ENCODE measurements around the gene ZDHHC18.
A peak's percentile ranks its signal among the peaks of the same experiment; 100 is the strongest.

ZDHHC18 gene, protein sequence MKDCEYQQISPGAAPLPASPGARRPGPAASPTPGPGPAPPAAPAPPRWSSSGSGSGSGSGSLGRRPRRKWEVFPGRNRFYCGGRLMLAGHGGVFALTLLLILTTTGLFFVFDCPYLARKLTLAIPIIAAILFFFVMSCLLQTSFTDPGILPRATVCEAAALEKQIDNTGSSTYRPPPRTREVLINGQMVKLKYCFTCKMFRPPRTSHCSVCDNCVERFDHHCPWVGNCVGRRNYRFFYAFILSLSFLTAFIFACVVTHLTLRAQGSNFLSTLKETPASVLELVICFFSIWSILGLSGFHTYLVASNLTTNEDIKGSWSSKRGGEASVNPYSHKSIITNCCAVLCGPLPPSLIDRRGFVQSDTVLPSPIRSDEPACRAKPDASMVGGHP

DNA sequence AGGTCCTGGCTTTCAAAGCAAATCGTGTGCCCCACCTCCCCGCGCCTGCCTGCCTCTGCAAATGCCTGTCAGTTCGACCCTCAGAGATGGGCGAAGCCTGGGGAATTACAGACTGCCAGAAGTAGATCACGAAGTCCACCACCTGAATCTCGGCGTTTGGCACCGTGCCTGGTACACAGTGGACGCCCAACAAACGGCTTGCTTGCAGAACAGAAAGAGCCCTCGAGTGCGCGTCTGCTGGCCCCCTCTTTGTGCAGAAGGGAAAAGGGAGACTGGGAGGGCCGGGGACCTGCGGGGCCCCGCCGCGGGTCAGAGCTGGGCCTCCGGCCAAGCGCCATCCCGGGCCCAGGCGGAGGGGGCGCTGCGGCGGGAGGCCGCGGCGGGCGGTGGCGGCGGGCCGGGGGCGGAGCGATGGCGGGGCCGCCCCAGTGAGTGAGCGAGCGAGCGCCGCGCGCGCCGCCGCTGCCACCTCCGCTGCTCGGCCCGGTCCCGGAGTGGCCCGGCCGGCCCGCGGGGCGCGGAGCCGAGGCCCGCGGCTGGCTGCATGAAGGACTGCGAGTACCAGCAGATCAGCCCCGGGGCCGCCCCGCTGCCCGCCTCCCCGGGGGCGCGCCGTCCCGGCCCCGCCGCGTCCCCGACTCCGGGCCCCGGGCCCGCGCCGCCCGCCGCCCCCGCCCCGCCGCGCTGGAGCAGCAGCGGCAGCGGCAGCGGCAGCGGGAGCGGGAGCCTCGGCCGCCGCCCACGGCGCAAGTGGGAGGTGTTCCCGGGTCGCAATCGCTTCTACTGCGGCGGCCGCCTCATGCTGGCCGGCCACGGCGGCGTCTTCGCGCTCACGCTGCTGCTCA, at the start of gene ZDHHC18:
TSS of gene ZDHHC18 (plus strand) at position 428 of the 845 bp plus-strand sequence. CDS start at position 545, 117 bp downstream.
- peak; percentile 54 for DNase-seq

DNA sequence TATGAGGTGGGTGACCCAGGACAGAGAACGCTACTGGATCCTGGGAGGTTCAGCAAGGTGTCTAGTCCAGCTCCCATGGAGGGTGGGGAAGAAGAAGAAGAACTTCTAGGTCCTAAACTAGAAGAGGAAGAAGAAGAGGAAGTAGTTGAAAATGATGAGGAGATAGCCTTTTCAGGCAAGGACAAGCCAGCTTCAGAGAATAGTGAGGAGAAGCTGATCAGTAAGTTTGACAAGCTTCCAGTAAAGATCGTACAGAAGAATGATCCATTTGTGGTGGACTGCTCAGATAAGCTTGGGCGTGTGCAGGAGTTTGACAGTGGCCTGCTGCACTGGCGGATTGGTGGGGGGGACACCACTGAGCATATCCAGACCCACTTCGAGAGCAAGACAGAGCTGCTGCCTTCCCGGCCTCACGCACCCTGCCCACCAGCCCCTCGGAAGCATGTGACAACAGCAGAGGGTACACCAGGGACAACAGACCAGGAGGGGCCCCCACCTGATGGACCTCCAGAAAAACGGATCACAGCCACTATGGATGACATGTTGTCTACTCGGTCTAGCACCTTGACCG, 47.3 kb upstream of the ZDHHC18 start:
- DNase-seq = no peak

DNA sequence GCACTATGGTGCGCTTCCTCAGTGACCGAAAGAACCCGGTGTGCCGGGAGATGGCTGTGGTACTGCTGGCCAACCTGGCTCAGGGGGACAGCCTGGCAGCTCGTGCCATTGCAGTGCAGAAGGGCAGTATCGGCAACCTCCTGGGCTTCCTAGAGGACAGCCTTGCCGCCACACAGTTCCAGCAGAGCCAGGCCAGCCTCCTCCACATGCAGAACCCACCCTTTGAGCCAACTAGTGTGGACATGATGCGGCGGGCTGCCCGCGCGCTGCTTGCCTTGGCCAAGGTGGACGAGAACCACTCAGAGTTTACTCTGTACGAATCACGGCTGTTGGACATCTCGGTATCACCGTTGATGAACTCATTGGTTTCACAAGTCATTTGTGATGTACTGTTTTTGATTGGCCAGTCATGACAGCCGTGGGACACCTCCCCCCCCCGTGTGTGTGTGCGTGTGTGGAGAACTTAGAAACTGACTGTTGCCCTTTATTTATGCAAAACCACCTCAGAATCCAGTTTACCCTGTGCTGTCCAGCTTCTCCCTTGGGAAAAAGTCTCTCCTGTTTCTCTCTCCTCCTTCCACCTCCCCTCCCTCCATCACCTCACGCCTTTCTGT, 46.0 kb upstream of the ZDHHC18 start:
- DNase-seq = no peak

DNA sequence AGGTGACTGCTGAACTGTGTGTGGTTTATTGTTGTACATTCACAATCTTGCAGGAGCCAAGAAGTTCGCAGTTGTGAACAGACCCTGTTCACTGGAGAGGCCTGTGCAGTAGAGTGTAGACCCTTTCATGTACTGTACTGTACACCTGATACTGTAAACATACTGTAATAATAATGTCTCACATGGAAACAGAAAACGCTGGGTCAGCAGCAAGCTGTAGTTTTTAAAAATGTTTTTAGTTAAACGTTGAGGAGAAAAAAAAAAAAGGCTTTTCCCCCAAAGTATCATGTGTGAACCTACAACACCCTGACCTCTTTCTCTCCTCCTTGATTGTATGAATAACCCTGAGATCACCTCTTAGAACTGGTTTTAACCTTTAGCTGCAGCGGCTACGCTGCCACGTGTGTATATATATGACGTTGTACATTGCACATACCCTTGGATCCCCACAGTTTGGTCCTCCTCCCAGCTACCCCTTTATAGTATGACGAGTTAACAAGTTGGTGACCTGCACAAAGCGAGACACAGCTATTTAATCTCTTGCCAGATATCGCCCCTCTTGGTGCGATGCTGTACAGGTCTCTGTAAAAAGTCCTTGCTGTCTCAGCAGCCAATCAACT, 45.2 kb upstream of the ZDHHC18 start:
- DNase-seq = no peak

DNA sequence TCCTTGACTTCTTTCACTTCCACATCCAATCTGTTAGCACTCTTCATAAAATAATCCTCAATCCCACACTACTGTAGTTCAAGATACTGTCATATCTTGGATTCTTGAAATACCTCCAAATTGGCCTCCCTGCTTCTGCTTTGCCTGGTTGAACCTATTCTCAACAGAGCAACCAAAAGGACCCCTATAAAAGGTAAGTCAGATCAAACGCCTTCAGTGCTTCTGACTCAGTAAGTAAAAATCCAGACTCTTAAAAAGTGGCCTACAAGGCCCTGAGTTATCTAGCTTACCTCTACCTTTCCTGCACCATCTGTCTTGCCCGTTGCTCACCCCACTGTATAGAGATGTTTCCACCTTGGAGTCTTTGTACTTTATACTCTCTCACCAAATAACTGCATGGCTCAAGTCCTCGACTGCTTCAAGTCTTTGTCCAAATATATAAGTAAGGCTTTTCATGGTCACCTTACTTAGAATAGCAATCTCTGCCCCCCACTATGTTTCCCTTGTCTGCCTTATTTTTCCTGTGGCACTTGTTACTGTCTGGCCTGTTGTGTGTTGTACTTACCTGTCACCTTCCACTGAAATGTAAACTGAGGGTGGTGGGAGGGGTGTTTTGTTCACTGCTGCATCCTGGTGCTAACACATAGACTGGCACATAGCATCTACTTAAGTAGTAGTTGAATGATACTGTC, 43.8 kb upstream of the ZDHHC18 start:
- DNase-seq = no peak

DNA sequence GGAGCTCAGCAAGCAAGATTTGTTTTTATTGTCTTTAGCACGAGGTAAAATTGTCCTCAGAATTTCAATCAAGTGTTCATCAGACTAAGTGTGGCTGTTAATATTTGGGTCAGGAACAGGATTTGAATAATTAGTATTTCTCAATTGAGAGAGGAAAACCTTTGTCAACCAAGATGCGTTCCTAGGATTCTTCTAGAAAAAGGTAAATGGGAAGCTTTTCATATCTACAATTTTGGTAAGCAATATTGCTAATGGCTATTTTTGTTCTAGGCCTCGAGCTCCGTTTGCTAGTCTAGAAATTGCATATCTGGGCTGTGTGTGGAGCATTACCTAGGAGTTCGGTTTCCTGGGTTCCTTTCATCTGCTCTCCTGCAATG, 42.9 kb upstream of the ZDHHC18 start:
- no peak for DNase-seq

DNA sequence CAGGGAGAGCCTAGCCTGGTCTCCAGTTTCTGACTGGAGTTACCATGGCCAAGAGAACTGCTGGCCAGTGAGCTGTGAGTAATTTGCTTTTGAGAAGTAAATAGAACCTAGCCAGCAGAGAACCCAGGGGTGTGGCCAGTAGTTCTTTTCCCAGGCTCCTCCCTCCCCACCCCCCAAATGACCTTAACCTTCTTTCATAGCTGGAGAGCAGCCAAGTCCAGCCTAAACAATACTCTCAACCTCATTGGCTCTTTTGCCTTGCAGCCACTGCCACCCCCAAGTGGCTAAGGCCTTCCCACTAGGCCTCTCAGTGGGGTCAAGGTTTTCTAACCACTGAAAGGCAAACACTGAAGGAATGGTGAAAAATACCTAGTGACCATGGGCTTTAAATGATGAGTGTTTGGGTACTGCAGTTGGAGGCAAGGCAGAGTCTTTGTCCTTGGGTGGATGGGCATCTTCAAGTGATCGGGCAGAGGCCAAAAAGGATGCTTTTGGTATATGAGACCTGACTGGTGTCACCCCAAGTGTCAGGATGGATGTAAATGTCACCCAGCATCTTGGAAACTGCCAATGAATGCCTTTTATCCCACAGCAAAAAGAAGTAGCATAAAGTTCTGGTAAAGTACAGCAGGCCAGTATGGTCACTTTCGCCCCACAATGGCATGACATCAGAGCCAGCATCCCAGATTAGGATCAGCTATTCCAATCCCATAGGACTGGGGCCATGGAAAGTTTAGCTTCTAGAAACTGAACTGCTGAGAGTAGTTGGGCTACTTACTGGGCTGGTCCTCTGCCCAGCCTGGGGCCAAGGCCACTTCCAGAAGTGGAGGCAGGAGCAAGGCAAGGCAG, 42.2 kb upstream of the ZDHHC18 start:
- DNase-seq = no peak

DNA sequence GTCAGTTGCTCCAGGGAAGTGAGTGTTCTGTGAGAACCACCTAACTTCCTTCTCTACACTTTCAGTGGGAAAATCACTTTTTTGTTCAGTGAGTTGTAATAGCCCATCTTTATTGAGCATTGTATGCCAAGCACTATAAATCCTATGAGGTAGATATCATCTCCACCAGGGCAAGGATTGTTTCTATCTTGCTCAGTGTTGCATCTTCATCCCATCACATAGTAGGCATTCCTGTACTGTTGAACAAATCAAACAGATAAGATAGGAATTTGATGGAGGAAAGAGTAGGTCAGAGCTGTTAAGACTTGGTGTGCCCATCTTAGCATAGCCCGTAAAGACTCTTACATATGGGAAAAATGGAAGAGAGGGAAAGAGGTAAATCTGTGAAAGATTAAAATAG, 41.6 kb upstream of the ZDHHC18 start:
- no peak for DNase-seq

DNA sequence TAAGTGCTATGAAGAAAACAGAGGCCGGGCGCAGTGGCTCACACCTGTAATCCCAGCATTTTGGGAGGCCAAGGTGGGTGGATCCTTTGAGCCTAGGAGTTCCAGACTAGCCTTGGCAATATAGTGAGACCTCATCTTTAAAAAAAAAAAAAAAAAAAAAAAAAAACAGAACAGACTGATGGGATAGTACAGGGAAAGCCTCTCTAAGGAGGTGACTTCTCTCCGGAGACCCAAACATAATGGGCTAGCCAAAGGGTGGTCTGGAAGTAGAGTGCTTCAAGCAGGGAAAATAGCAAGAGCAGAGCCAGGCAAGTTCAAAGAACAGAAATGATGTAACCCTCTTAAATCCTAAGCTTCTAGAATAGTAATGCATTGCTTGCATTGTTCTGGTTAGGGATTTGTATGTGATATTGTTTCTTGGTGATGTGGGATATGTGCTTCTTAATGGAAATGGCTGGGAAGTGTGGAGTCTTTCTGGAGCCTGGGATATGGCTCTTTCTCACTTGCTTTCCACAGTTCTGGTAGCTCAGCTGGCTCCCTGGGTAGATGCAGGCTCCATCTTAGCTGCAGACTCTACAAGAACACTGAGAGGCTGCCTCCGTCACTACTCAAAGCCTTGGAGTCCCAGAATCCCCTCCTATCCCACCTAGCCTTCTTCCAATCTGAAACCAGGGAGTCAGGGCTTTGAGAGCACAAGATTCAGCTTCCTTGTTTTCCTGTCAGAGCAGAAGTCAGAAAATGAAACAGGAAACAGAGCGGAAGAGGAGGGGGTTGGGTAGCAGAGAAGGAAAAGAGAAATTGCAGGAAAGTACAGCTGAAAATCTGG, 40.7 kb upstream of the ZDHHC18 start:
- DNase-seq = no peak

DNA sequence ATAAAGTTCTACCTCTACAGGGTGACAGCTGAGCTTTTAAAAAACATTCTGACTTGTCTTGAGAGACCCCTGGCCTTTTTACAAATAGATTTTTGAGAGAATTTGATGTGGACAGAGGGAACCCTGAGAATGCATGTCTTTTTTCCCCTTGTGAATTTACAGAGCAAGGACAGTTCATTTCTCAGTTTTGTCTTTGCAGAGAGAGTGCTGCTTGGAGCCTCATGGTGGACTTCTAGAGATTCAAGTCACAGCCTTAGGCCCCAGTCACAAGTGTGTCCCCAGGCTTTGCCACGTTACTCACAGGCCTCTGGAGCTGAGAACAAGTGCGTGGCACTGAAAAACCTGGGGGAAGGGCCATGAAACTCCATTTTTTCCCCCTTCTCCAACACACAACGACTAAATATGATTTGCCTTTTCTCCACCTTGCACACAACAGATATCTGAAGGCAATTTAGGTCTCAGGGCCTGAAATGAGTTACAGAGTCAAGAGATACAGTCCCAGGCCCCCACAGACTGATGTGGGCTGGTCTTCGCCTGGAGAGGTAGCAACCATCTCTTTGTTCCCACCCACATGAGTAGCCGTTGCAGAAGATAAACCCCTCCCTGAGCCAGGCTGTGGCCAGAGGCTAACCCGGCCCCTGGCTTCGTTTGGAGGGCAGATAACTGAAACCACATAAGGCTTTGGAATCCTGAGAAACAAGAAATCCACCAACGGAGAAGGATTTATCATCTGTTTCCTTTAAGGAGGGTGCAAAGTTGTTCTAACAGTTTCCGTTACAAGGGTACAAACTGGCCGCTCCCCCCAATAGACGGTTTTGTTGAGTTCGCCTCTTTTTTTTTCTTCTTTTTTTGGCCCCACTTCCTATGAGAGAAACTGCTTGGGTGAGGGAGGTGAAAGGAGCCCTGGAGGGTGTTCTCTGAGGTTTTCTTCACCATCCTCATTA, 39.8 kb upstream of the ZDHHC18 start:
- DNase-seq = peak; percentile 40

DNA sequence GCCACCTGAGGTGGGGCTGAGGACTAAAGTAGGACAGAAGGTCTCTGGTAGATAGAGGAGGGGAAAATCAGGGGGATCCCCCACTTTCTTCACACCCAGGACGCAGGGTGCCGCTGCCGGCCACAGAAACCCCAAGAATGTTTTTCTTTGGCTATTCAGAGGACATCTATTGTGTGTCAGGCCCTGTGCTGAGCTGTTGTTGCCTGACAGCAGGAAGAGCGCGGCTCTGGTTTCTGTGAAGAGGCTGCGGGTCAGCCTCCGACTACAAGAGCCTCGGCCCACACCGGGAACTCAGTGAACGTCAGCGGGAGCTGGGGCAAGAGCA, 39.1 kb upstream of the ZDHHC18 start:
- DNase-seq = no peak

DNA sequence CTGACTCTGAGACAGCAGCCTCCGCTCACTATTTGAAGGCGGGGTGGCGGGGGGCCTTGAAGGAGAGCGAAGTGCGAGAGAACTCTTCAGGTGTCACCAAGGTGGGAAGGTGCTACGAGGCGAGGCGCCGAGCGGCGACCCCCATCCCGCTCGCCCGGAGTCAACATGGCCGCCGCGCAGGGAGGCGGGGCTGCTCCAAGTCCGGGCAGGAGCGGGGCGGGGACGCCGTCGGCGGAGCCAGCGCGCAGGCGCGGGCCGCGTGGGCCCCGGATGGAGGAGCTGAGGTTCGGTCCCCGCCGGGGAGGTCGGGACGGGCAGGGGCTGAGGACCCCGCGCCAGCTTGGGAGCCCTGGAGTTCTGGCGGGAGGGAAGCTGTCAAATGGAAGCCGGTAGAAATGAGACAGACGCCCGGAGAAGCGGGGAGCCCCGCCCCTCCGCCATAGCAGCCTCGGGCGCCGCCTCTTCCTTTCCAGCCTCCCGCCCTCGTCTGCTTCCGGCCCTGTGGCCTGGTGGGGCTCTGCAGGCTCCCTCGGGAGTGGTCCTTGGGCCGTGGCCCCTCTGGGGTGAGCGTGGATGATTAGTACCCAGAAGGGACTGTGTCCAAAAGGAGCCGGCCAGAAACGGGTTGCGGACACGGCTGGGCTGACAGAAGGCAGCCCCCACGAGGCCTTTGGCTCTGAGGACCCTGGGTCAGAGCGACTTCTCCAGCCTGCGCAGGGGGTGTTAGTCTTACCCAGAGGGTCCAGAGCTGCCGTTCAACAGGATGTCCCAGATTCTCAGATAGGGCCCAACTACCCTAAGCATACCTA, 38.6 kb upstream of the ZDHHC18 start, which contains the start of gene PIGV:
TSS of gene PIGV (plus strand) at position 245 of the 809 bp plus-strand sequence. CDS start 2,866 bp downstream, outside the sequence.
- peak; percentile 94 for DNase-seq

DNA sequence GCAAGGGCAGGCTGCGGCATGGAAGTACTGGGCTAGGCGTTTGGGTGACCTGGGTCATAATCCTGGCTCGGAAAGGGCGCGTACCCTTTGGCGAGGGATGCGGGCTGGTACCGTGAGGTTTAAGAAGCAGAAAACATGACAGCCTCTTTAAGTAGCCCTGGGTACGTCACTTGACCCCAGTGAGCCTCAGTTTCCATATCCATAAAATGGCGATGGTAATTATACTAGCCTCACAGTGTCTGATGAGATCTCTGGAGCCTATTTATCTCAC, 38.0 kb upstream of the ZDHHC18 start:
- no peak for DNase-seq

DNA sequence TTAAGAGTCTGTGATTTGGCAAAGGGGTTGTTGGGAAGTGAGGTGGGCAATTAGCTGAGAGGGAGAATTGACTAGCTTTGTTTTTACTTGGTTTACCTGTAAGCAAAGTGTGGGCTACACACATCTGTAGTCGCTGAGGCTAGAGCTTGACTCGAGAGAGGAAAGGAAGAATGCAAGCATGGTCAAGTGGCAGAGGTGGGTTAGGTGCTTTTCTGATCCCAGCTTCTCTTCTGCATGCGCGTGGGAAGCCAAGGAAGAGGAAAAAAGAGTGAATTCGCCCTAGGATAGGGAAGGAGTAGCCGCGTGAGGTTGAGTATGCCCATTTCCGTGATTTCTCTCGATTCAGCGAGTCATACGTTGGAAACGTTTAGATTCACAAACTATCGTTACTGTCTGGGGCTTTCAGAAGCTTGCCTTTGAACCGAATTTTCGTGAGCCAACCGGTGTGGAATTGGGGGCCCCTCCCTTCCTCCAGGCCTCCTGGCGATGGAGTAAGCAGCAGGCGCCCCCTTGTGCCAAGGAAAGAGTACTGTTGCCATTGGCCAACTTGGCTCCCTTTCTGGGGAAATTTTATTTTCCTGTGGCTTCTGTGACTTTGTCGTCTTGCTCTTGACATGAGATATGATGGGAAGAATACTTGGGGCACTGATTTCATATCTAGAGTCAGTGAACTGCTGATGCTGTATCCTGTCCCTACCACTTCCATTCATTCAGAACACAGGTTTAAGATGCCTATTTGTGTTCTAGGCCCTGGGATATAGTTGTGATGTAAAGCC, 37.5 kb upstream of the ZDHHC18 start:
- DNase-seq = peak; percentile 77

DNA sequence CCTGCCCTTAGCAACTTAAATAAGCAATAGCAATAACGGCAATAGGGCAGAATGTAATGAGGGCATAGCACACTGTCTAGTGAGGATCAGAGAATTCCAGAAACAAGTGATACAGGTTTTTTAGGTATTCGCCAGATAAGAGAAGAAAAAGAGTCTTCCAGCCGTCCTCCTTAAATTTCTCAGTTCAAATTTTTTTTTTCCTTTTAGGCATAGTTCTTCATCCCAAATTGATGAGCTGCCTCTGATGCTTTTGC, 36.9 kb upstream of the ZDHHC18 start:
- no peak for DNase-seq

DNA sequence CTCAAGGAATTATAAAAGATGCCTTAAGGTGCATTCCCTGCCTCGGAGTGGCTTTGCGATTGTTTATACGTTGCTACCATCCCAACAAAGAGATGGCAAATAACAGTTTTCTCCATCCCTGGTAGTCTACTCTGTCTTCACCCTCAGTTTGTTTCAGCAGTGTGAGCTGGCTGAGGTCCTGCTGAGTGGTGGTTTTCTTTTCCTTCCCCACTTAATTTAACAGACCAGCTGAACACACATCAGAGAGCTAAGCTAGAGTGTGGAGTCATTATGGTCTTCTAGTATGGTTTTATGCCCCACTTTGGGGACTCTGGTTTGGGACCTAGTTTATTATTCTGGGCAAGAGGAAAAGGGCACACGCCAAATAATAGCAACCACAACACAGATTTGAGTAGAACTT, 36.6 kb upstream of the ZDHHC18 start:
- DNase-seq = no peak

DNA sequence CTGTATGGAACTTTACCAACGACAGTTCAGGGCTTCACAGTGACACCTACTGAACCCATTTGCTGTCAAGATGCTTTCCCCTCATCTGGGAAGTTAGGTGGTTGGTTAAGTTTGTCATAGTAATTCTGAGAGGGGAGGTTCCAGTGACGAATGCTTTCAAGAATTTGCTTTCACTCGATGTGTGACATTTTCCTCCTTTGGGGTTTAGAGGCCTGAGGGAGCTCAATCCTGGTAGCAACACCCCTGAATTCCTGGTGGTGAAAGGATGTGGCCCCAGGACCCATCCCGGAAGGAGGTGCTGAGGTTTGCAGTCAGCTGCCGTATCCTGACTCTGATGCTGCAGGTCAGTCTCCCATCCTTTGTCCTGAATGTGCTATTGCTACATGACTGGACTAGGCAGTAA, 35.9 kb upstream of the ZDHHC18 start:
- no peak for DNase-seq

DNA sequence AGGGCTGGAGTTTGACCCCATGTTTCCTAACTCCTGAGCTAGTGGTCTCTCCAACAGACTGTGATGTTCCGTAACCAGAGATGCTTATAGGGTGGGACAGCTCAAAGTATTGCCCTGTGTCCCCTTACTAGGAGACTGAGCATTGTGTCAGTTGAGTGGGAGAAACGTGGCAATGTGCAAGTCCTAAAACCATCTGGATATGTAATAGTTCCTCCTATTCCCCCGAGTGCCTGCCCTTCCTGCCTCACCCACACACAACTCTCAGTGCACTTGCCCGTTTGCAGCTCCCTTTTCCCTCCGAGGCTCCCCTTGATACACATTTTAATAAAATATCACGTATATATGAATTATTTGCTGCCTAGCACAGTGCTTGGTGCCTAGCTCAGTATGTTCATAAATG, 35.3 kb upstream of the ZDHHC18 start:
- no peak for DNase-seq
